Spleen (tissue), 7 donors: Measurements from ENCODE around the gene TENM4.

Source experiments
- POLR2A ChIP-seq, 3 donors: fragments of 450-650 bp; IDR thresholded peaks; one replicate each; pipeline ENCODE4 v1.5.1; 2017; ENCODE audit warnings: antibody characterized with exemption in 3 of 3, mild to moderate bottlenecking in 1 of 3
- POLR2AphosphoS5 ChIP-seq, 3 donors: sonication (generic); formaldehyde crosslinking; IDR thresholded peaks; one replicate each; pipeline ENCODE4 v1.5.1; 2017; ENCODE audit warnings: antibody characterized with exemption in 3 of 3
- TF ChIP-seq, protein P1 (sequence below), 11 experiments: fragments of 200-600 bp in 7 of 11; fragments of 450-650 bp in 4 of 11; sonication (generic) in 4 of 11; IDR thresholded peaks in 8 of 11; conservative IDR thresholded peaks in 3 of 11; 1 replicate in 7 of 11; 2 replicates in 4 of 11; pipeline versions ENCODE4 v1.4.0 to v1.8.0; 2016 to 2021; ENCODE audit warnings: antibody characterized with exemption in 11 of 11, inconsistent platforms in 4 of 11, mild to moderate bottlenecking in 1 of 11
- donor health status: DM: no; HTN: no; CAD: no; lungs with moderate emphysema.
- donor health status: DM: no; HTN: no; CAD: no.
- donor health status: DM: no; HTN: no; CAD: no.

DNA sequence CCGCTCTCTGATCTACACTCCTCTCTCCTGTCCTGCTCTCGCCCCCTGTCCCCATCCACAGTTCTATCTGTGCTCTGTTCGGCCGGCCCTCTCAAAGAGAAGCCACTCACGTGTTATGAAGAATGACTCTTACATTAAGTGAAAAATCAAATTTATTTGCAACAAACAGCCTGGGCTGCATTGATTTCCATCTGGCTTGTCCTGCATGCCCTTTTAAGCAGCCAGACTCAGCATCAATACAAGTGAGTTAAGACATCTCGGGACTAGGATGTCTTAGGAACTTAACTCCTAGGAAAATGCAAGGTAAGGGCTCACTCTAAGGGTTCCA, 373.5 kb downstream of the TENM4 start:
- TF ChIP-seq POLR2AphosphoS5 (IDR thresholded peaks at IDR 0.05), result no peak
- TF ChIP-seq, protein P1, sequence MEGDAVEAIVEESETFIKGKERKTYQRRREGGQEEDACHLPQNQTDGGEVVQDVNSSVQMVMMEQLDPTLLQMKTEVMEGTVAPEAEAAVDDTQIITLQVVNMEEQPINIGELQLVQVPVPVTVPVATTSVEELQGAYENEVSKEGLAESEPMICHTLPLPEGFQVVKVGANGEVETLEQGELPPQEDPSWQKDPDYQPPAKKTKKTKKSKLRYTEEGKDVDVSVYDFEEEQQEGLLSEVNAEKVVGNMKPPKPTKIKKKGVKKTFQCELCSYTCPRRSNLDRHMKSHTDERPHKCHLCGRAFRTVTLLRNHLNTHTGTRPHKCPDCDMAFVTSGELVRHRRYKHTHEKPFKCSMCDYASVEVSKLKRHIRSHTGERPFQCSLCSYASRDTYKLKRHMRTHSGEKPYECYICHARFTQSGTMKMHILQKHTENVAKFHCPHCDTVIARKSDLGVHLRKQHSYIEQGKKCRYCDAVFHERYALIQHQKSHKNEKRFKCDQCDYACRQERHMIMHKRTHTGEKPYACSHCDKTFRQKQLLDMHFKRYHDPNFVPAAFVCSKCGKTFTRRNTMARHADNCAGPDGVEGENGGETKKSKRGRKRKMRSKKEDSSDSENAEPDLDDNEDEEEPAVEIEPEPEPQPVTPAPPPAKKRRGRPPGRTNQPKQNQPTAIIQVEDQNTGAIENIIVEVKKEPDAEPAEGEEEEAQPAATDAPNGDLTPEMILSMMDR (IDR thresholded peaks at IDR 0.05 in 8 of 11, conservative IDR thresholded peaks at IDR 0.05 in 3 of 11), result no peak
- no peak for TF ChIP-seq POLR2A (IDR thresholded peaks at IDR 0.05)
